GM13977 (cell line): ENCODE results near the gene INHBB.

Experiments used
- DNase-seq: peaks from one replicate; pipeline ENCODE4 v3.0.0; 2012; ENCODE audit warnings: low spot score
- CTCF ChIP-seq: IDR thresholded peaks from 2 replicates; pipeline ENCODE4 v1.5.1; 2012; ENCODE audit warnings: mild to moderate bottlenecking, control low read depth; ENCODE audit not compliant: insufficient read depth; ENCODE audit errors: extremely low read depth, missing control alignments
- in situ Hi-C: fragments of 300-500 bp; cut with MboI; formaldehyde crosslinking; loops from one replicate; pipeline ENCODE4 v1.12.0; 2022; ENCODE audit warnings: low sequenced_read_pairs, low pct_unique_long_range_greater_than_20kb, mixed read lengths, inconsistent platforms; ENCODE audit not compliant: unreplicated experiment

INHBB gene

GRCh38 chr2:120353591-120353898, 7.6 kb downstream of the INHBB start:
- TF ChIP-seq CTCF, result no peak
- DNase-seq, result no peak
- in situ Hi-C loops, result no loop called here

- no peak for DNase-seq
- in situ Hi-C loops, result no loop called here
- no peak for TF ChIP-seq CTCF
These were observed 8.0 kb downstream of the INHBB start for GRCh38 chr2:120353931-120354330.

GRCh38 chr2:120354467-120354866, 8.5 kb downstream of the INHBB start:
- no peak for TF ChIP-seq CTCF
- in situ Hi-C loops, result no loop called here

GRCh38 chr2:120354935-120355779, 9.2 kb downstream of the INHBB start:
- no peak for DNase-seq

More at GRCh38 chr2:120354467-120354866, 8.5 kb downstream of the INHBB start:
- no peak for DNase-seq

GRCh38 chr2:120355780-120356266, 9.9 kb downstream of the INHBB start:
- DNase-seq, result no peak
- in situ Hi-C loops, result no loop called here
- TF ChIP-seq CTCF, result no peak

More at GRCh38 chr2:120354935-120355779, 9.2 kb downstream of the INHBB start:
- in situ Hi-C loops, result no loop called here
- TF ChIP-seq CTCF, result no peak

GRCh38 chr2:120357768-120358167, 11.8 kb downstream of the INHBB start:
- DNase-seq, result no peak
- TF ChIP-seq CTCF, result no peak
- in situ Hi-C loops, result no loop called here
